Liver (tissue), 3 donors: ENCODE results near the gene TPPP.

Experiments
- TAF1 ChIP-seq: conservative IDR thresholded peaks from 2 replicates; pipeline ENCODE4 v1.6.1; 2016; ENCODE audit warnings: antibody characterized with exemption, mild to moderate bottlenecking
- YY1 ChIP-seq: IDR thresholded peaks from 2 replicates; pipeline ENCODE4 v1.6.1; 2016; ENCODE audit warnings: antibody characterized with exemption, mild to moderate bottlenecking
- TF ChIP-seq, protein P1 (sequence below): fragments of 150-350 bp; IDR thresholded peaks from 2 replicates; pipeline ENCODE4 v1.5.1; 2017; ENCODE audit warnings: improper control_type of control experiment, low read depth, low read length; ENCODE audit not compliant: missing input control
- TF ChIP-seq, protein P2 (sequence below): IDR thresholded peaks from 2 replicates; pipeline ENCODE4 v1.6.1; 2016; ENCODE audit warnings: antibody characterized with exemption, mild to moderate bottlenecking
- donor health status: healthy.
- donor health status: healthy.

DNA sequence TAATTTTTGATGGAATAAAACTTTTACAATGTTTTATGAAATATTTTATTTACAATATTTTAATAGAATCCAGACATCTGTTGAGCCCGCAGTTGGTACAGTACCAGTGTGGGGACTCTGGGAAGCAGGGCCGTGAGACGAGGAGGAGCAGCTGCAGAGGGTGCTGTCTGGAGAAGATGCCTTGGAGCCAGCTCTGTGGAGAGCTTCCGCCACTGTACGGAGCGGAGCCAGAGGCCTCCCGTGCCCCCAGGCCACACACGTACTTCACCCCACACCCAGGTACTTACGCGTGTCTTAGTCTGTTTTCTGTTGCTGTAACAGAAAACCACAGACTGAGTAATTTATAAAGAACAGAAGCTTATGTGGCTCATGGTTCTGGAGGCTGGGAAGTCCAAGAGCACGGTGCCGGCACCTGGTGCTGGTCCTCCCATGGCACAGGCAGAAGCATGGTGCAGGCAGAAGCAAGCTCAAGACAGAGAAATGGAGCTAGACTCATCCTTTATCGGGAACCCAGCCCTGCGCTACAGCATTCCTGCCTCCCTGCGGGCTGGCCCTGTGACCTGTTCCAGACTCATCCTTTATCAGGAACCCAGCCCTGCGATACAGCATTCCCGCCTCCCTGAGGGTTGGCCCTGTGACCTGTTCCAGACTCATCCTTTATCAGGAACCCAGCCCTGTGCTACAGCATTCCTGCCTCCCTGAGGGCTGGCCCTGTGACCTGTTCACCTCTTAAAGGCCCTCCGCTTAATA, 57.7 kb downstream of the TPPP start:
- TF ChIP-seq YY1 (no peak), TAF1 (no peak)
- TF ChIP-seq, protein P1, sequence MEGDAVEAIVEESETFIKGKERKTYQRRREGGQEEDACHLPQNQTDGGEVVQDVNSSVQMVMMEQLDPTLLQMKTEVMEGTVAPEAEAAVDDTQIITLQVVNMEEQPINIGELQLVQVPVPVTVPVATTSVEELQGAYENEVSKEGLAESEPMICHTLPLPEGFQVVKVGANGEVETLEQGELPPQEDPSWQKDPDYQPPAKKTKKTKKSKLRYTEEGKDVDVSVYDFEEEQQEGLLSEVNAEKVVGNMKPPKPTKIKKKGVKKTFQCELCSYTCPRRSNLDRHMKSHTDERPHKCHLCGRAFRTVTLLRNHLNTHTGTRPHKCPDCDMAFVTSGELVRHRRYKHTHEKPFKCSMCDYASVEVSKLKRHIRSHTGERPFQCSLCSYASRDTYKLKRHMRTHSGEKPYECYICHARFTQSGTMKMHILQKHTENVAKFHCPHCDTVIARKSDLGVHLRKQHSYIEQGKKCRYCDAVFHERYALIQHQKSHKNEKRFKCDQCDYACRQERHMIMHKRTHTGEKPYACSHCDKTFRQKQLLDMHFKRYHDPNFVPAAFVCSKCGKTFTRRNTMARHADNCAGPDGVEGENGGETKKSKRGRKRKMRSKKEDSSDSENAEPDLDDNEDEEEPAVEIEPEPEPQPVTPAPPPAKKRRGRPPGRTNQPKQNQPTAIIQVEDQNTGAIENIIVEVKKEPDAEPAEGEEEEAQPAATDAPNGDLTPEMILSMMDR = no peak
- TF ChIP-seq, protein P2, sequence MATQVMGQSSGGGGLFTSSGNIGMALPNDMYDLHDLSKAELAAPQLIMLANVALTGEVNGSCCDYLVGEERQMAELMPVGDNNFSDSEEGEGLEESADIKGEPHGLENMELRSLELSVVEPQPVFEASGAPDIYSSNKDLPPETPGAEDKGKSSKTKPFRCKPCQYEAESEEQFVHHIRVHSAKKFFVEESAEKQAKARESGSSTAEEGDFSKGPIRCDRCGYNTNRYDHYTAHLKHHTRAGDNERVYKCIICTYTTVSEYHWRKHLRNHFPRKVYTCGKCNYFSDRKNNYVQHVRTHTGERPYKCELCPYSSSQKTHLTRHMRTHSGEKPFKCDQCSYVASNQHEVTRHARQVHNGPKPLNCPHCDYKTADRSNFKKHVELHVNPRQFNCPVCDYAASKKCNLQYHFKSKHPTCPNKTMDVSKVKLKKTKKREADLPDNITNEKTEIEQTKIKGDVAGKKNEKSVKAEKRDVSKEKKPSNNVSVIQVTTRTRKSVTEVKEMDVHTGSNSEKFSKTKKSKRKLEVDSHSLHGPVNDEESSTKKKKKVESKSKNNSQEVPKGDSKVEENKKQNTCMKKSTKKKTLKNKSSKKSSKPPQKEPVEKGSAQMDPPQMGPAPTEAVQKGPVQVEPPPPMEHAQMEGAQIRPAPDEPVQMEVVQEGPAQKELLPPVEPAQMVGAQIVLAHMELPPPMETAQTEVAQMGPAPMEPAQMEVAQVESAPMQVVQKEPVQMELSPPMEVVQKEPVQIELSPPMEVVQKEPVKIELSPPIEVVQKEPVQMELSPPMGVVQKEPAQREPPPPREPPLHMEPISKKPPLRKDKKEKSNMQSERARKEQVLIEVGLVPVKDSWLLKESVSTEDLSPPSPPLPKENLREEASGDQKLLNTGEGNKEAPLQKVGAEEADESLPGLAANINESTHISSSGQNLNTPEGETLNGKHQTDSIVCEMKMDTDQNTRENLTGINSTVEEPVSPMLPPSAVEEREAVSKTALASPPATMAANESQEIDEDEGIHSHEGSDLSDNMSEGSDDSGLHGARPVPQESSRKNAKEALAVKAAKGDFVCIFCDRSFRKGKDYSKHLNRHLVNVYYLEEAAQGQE = no peak
